Calu3 (cell line): Measurements from ENCODE around the gene TRIM49D2. TPM values are rescaled to one million over a fixed set of nuclear protein-coding genes. Genes with fewer than 3 reads are reported as not detected.
"Not testable (repeated sequence)": the region's sequence is repeated elsewhere in the genome, so short reads cannot be mapped to it uniquely, and the experiment has no call there.

Experiments used
- Bru-seq: library from RNA; stranded (reverse); fragments of 400-500 nt; gene quantifications from one replicate; lab custom pipeline; 2021; lab: Mats Ljungman, UMichigan
- BruChase-seq, 2 experiments: library from RNA; stranded (reverse); fragments of 400-500 nt; gene quantifications; one replicate each; lab custom pipeline; 2021; lab: Mats Ljungman, UMichigan
- BruUV-seq: library from RNA; stranded (reverse); fragments of 400-500 nt; replicated peaks from 2 replicates; lab custom pipeline; 2021; lab: Mats Ljungman, UMichigan
- CTCF ChIA-PET: fragments of 300-600 bp; sonication (Branson Sonifier 250); formaldehyde crosslinking; loops from one replicate; lab custom pipeline; 2022; ENCODE audit warnings: antibody characterized with exemption; lab: Charles Lee
- DNase-seq: peaks from one replicate; pipeline ENCODE4 v3.0.0; 2022
- H3K27ac Mint-ChIP-seq: one replicate; pipeline ENCODE4 v1.8.0; 2022; ENCODE audit warnings: mixed read lengths; ENCODE audit not compliant: unreplicated experiment
- H3K27me3 Mint-ChIP-seq: one replicate; pipeline ENCODE4 v1.8.0; 2022; ENCODE audit warnings: mixed read lengths; ENCODE audit not compliant: unreplicated experiment
- H3K36me3 Mint-ChIP-seq: one replicate; pipeline ENCODE4 v1.8.0; 2022; ENCODE audit warnings: mild to moderate bottlenecking, moderate library complexity, mixed read lengths; ENCODE audit not compliant: insufficient read depth, unreplicated experiment
- H3K4me1 Mint-ChIP-seq: one replicate; pipeline ENCODE4 v1.8.0; 2022; ENCODE audit warnings: mild to moderate bottlenecking, low read depth, mixed read lengths; ENCODE audit not compliant: unreplicated experiment
- H3K4me3 Mint-ChIP-seq: one replicate; pipeline ENCODE4 v1.8.0; 2022; ENCODE audit warnings: mild to moderate bottlenecking, low read depth, moderate library complexity, mixed read lengths; ENCODE audit not compliant: unreplicated experiment
- H3K9me3 Mint-ChIP-seq: one replicate; pipeline ENCODE4 v1.8.0; 2022; ENCODE audit warnings: low read depth, mixed read lengths; ENCODE audit not compliant: unreplicated experiment
- intact Hi-C: fragments of 100-400 bp; cut with micrococcal nuclease; formaldehyde crosslinking; loops from one replicate; pipeline ENCODE4 v1.10.0; 2022; ENCODE audit not compliant: unreplicated experiment
- long read RNA-seq: library from polyadenylated mRNA; stranded (forward); transcript quantifications from one replicate; pipeline ENCODE4 v2.0.0, GENCODE V29; 2022
- total RNA-seq: library from RNA; stranded (reverse); gene quantifications from 2 replicates; pipeline ENCODE4 v1.2.3, GENCODE V29; 2022
- TF ChIP-seq, protein P1 (sequence below): fragments of 200-600 bp; IDR thresholded peaks from one replicate; pipeline ENCODE4 v1.8.0; 2022; ENCODE audit warnings: antibody characterized with exemption; ENCODE audit not compliant: unreplicated experiment

The TRIM49D2 gene, protein sequence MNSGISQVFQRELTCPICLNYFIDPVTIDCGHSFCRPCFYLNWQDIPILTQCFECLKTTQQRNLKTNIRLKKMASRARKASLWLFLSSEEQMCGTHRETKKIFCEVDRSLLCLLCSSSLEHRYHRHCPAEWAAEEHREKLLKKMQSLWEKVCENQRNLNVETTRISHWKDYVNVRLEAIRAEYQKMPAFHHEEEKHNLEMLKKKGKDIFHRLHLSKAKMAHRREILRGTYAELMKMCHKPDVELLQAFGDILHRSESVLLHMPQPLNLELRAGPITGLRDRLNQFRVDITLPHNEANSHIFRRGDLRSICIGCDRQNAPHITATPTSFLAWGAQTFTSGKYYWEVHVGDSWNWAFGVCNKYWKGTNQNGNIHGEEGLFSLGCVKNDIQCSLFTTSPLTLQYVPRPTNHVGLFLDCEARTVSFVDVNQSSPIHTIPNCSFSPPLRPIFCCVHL
- total RNA-seq, result not detected in 2 replicates
- not detected for Bru-seq, nascent RNA
- not detected for BruChase-seq, experiment 1, labeled RNA remaining after a 6-hour chase
- BruChase-seq, experiment 2, labeled RNA remaining after a 2-hour chase, result not detected
- long read RNA-seq, result 0 reads

DNA sequence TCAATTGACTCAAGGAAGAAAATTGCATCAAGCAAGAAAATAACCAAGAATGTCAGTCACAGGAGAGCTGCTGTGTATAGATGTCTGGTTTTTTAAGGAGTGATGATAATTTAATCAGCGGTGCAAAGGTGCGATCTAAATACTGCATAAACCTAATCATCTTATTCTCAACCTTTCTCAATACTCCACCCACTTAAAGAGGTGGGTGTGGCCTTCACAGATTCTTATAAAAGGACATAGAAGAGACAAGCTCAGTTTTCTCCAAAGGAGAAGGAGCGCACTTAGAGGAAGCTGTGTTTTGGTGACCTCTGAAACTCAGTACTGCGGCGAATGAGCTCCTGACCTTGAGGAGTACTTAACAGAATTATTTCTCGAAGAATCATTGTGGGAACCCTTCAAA is at the start of gene TRIM49D2:
TRIM49D2 (plus strand) TSS at position 301 of the 400 bp plus-strand sequence. CDS start 2,698 bp downstream, outside the sequence.
- intact Hi-C loops, H3K27me3 Mint-ChIP-seq, H3K4me3 Mint-ChIP-seq, H3K36me3 Mint-ChIP-seq, H3K27ac Mint-ChIP-seq, BruUV-seq, DNase-seq, CTCF ChIA-PET, H3K9me3 Mint-ChIP-seq, H3K4me1 Mint-ChIP-seq: not testable (repeated sequence)

DNA sequence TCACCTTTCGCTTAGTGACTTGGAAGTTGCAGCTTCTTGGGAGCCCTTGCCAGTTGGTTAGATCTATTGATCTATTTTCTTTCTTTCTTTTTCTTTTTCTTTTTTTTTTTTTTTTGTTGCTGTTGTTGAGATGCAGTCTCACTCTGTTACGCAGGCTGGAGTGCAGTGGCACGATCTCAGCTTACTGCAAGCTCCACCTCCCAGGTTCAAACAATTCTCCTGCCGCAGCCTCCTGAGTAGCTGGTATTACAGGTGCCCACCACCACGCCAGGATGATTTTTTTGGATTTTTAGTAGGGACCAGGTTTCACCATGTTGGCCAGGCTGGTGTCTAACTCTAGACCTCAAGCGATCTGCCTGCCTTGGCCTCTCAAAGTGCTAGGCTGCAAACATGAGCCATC is 46.4 kb upstream of the TRIM49D2 start:
- intact Hi-C loops, H3K27me3 Mint-ChIP-seq, H3K9me3 Mint-ChIP-seq, CTCF ChIA-PET, BruUV-seq, H3K36me3 Mint-ChIP-seq, DNase-seq, H3K4me1 Mint-ChIP-seq, H3K4me3 Mint-ChIP-seq, H3K27ac Mint-ChIP-seq: not testable (repeated sequence)

DNA sequence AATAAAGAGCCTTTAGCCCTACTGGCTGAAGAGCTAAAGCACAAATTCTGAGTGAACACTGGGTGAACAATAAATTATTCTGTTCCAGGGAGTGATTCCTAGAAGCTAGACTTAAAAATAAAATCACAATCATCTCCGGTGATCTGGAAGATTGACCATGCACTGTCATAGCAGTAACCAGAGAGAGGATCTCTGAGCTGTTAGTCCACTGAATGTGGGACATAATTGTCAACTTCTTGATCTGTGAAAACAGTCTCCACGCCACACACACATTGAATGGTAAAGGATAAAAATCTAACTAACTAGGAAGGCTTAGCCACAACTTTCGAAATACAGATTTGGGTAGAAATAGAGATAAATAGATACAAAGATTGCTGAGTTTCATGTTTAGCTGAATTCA is 30.6 kb upstream of the TRIM49D2 start:
- H3K4me3 Mint-ChIP-seq, H3K27ac Mint-ChIP-seq, DNase-seq, CTCF ChIA-PET, H3K36me3 Mint-ChIP-seq, BruUV-seq, H3K4me1 Mint-ChIP-seq, intact Hi-C loops, H3K9me3 Mint-ChIP-seq, H3K27me3 Mint-ChIP-seq: not testable (repeated sequence)

DNA sequence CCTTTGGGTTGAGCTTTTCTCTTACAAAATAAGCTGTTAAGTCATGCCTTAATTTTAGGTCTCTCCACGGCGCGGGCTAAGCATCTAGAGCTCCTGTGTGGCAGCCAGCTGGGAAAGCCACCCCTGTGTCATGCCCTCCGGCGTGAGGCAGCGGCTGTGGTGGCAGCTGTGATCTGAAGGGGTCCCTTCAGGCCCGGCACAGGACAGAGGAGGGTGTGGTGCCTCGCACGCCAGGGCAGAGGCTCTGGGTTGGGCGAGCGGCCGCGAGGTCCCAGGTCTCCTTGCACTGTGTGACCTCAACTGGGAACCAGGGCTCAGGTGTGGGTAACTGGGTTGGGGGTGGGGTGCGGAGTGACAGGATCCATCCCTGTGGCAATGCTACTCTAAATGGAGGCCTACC is 23.1 kb upstream of the TRIM49D2 start:
- H3K27ac Mint-ChIP-seq, intact Hi-C loops, CTCF ChIA-PET, H3K4me3 Mint-ChIP-seq, BruUV-seq, DNase-seq, H3K36me3 Mint-ChIP-seq, H3K27me3 Mint-ChIP-seq, H3K4me1 Mint-ChIP-seq, H3K9me3 Mint-ChIP-seq: not testable (repeated sequence)

DNA sequence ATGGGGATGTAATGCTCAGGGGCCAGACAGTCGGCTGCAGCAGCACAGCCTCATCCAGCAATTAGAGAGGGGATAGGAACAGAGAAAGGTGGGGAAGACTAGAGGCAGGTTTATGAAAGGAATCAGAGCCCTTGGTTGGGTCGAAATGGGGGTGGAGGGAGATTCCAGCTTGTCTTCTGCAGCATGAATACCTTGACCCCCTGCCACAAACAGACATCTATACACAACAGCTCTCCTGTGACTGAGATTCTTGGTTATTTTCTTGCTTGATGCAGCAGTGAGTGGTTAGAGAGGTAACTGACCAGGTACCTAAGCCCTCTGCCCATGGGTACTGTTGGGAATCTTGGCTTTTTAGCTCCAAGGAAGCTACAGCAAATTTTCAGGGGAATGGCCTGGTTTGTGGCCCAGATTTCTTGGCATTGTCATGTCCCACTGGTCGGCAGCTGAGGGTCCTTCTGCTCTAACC is 1.6 kb upstream of the TRIM49D2 start, which contains the start of gene TRIM49D1:
TRIM49D1 (minus strand) TSS at position 51 of the 466 bp plus-strand sequence. CDS start 4,535 bp downstream, outside the sequence.
- Mint-ChIP-seq H3K36me3 (no peaks in the 10 kb centered on the region), H3K4me1 (no peaks in the 10 kb centered on the region), H3K27ac (no peak within 1 kb of the TSS), H3K4me3 (no peak within 1 kb of the TSS), H3K27me3 (no peaks in the 10 kb centered on the region), H3K9me3 (no peaks in the 10 kb centered on the region)
- TF ChIP-seq, protein P1, sequence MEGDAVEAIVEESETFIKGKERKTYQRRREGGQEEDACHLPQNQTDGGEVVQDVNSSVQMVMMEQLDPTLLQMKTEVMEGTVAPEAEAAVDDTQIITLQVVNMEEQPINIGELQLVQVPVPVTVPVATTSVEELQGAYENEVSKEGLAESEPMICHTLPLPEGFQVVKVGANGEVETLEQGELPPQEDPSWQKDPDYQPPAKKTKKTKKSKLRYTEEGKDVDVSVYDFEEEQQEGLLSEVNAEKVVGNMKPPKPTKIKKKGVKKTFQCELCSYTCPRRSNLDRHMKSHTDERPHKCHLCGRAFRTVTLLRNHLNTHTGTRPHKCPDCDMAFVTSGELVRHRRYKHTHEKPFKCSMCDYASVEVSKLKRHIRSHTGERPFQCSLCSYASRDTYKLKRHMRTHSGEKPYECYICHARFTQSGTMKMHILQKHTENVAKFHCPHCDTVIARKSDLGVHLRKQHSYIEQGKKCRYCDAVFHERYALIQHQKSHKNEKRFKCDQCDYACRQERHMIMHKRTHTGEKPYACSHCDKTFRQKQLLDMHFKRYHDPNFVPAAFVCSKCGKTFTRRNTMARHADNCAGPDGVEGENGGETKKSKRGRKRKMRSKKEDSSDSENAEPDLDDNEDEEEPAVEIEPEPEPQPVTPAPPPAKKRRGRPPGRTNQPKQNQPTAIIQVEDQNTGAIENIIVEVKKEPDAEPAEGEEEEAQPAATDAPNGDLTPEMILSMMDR, result no peak
- no TSS peak for BruUV-seq
- no peak for DNase-seq
- CTCF ChIA-PET, result no interaction called here
- intact Hi-C loops, result no loop called here

DNA sequence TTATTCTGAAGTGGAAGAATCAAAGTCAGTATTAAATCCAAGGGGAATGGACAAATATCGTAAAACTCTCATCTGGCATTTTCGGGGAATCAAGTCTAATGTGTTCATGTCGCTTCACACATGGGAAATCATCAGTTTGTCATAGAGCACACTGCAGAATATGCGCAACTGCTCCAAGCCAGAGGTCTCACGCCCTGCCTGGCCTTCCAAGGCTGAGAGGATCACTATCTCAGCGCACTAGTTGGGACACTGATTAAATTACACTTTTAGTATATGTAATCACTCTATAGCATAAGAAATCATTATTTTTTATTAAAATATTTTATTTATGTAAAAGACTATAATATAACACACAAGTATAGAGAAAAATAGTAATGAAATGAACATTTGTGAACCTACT is 37.0 kb downstream of the TRIM49D2 start:
- not testable (repeated sequence) for H3K36me3 Mint-ChIP-seq

DNA sequence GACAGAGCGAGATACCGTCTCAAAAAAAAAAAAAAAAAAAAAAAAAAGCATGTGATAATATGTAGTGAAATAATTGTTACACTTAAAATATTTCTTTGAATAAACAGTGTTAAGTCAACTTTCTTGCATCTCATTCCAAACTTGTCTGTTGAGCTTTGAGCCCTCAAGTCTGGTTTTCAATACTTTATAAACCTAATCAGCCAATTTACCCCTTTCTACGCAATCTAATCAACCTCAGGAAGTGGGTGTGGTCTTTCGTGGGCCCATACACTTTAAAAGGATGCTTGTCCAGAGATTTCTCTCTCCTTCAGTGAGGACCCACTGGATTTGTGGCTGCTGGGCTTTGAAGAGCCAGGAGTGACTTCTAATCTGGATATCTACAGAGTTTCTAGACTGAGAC is 41.9 kb downstream of the TRIM49D2 start, which contains the start of gene TRIM64:
TRIM64 (plus strand) TSS at position 301 of the 400 bp plus-strand sequence. CDS start 2,467 bp downstream, outside the sequence.
- DNase-seq, H3K36me3 Mint-ChIP-seq, H3K27me3 Mint-ChIP-seq, H3K9me3 Mint-ChIP-seq, intact Hi-C loops, CTCF ChIA-PET, BruUV-seq, H3K27ac Mint-ChIP-seq, H3K4me3 Mint-ChIP-seq, H3K4me1 Mint-ChIP-seq: not testable (repeated sequence)

More for the DNA sequence above, 37.0 kb downstream of the TRIM49D2 start:
- CTCF ChIA-PET, H3K27me3 Mint-ChIP-seq, DNase-seq, BruUV-seq, H3K4me3 Mint-ChIP-seq, H3K9me3 Mint-ChIP-seq, H3K4me1 Mint-ChIP-seq, intact Hi-C loops, H3K27ac Mint-ChIP-seq: not testable (repeated sequence)
